ENCODE measurements around the gene ZNRF3.

DNA sequence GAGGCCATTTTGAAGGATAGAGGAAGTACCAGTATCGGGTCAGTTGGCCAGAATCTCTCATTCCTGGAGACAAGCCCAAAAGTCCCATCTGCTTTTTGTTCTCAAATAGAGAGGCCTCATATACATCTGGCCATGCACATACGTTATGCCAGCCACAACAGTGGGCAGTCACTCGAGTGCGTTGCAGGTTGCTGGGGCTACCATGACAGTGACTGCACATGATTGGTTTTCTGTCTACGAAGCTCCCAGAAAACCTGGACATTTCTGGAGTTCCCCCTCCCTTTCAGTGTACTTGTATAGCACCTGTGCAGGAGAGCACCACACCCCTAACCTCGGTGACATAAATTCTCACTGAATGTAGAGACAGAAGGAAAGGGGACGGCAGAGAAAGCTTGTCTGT lies 116.1 kb downstream of the ZNRF3 start:
- no peak for TF ChIP-seq RFX5 (IDR thresholded peaks at IDR 0.05; ENCODE audit: low read length)
- TF ChIP-seq REST (IDR thresholded peaks at IDR 0.05; ENCODE audit: low read depth, low read length), result no peak
- TF ChIP-seq, protein P1, sequence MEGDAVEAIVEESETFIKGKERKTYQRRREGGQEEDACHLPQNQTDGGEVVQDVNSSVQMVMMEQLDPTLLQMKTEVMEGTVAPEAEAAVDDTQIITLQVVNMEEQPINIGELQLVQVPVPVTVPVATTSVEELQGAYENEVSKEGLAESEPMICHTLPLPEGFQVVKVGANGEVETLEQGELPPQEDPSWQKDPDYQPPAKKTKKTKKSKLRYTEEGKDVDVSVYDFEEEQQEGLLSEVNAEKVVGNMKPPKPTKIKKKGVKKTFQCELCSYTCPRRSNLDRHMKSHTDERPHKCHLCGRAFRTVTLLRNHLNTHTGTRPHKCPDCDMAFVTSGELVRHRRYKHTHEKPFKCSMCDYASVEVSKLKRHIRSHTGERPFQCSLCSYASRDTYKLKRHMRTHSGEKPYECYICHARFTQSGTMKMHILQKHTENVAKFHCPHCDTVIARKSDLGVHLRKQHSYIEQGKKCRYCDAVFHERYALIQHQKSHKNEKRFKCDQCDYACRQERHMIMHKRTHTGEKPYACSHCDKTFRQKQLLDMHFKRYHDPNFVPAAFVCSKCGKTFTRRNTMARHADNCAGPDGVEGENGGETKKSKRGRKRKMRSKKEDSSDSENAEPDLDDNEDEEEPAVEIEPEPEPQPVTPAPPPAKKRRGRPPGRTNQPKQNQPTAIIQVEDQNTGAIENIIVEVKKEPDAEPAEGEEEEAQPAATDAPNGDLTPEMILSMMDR (IDR thresholded peaks at IDR 0.05), result no peak
- TF ChIP-seq MEF2A (IDR thresholded peaks at IDR 0.05; ENCODE audit: borderline replicate concordance, low read depth), result no peak
- TF ChIP-seq, protein P2, sequence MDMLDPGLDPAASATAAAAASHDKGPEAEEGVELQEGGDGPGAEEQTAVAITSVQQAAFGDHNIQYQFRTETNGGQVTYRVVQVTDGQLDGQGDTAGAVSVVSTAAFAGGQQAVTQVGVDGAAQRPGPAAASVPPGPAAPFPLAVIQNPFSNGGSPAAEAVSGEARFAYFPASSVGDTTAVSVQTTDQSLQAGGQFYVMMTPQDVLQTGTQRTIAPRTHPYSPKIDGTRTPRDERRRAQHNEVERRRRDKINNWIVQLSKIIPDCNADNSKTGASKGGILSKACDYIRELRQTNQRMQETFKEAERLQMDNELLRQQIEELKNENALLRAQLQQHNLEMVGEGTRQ (IDR thresholded peaks at IDR 0.05; ENCODE audit: borderline replicate concordance, low read depth, low read length), result no peak
- no peak for TF ChIP-seq TAF1 (IDR thresholded peaks at IDR 0.05; ENCODE audit: borderline replicate concordance, low read depth, low read length)
- no peak for TF ChIP-seq RAD21 (IDR thresholded peaks at IDR 0.05; ENCODE audit: low read length)
- no peak for TF ChIP-seq IRF3 (IDR thresholded peaks at IDR 0.05; ENCODE audit: low read depth, low read length)

Data from SK-N-SH (cell line).